GM18868 (cell line): ENCODE measurements around the gene TAP2.
A peak's percentile ranks its signal among the peaks of the same experiment; 100 is the strongest.
"Not testable (repeated sequence)": the region's sequence is repeated elsewhere in the genome, so short reads cannot be mapped to it uniquely, and the experiment has no call there.

Source experiments
- ATAC-seq: cut with Tn5 transposase; IDR thresholded peaks from one replicate; pipeline ENCODE4 v1.9.1; 2021; ENCODE audit warnings: mild to moderate bottlenecking, moderate library complexity; ENCODE audit not compliant: unreplicated experiment

Gene TAP2

DNA sequence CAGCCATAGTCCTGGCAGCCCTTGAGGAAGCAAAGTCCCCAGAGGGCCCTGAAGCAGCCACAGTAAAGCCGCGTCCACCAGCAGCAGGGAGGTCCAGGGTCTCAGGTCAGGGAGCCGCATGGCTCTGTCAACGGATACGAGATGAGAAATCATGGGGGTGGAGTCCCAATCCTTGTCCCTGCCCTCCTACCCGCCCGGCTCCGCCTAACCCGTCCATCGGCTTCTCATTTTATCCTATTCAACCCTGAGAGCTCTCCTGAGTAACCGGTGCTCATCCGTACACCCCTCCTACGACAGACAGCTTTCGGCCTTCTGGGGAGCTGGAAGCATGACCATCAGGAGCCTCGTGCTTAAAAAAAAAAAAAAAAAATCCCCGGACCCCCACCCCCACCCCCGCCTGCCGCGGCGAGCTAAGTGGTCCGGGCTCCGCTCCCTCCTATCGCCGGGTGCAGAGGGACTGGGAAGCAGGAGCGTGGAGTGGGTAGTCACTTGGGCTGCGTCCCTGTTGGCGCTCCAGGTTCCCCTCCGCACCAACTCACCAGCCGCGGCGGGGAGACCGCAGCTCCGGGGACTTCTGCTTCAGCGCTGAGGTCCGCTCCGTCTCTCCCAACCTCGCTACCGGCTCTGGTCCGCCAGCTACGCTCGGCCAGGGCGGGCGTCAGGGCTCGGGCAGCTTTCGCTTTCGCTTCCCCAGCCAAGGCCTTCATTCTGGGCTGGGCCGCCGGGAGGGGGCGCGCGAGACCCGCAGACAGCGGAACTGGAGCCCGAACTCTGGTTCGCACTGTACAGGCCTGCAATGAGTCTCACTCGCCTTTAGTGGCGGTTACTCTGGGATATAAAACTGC is at the start of gene TAP2:
Gene TAP2 (minus strand): TSS at position 626 of the 845 bp plus-strand sequence. CDS start 506 bp downstream, at position 120.
- peak; percentile 71 for ATAC-seq

- ATAC-seq = no peak
Observed at GRCh38 chr6:32887616-32888015, 49.1 kb upstream of the TAP2 start.

GRCh38 chr6:32886681-32887383 is 48.3 kb upstream of the TAP2 start:
- no peak for ATAC-seq

- no peak for ATAC-seq
Observed at GRCh38 chr6:32885698-32886286, 47.3 kb upstream of the TAP2 start.

DNA sequence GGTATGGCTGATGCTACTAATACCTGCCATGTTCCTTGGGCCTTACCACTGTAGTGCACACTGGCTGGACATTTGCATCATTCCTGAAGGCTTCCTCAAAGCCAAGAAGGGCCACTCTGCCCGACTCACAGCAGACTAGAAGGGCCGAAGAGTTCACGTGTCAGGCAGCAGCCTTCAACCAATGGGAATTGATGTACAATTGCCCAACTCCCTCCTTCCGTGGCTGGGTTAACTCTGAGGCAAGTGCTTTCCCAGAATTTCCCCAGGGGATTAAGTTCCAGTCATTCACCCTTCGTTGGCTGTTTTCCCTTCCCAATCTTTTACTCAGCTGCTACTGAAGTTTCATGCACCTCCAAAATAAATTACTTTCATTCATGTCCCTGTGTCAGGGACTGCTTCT is 45.2 kb upstream of the TAP2 start:
- ATAC-seq = no peak

- no peak for ATAC-seq
Observed at GRCh38 chr6:32882879-32883250, 44.3 kb upstream of the TAP2 start.

- not testable (repeated sequence) for ATAC-seq
Observed at GRCh38 chr6:32880962-32881361, 42.4 kb upstream of the TAP2 start.

DNA sequence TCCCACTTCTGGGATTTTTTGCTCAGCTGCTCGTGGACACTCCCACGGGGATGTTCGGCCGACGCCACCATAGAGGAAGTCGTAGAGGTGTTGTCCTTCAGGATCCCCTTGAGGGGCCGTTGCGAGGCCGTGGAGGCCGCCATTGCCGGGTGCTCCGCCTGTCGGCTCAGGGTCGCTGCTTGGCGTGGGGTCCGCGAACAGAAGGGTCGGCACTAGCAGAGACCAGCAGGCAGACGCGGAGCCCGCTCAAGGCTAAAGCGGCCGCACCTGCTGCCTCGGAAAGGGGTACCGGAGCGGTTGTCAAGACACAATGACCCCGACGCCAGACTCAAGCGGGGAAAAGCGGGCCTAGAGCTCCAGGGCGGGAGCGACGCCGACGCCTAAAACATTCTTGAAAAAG is 41.2 kb upstream of the TAP2 start:
- no peak for ATAC-seq

- no peak for ATAC-seq
Observed at GRCh38 chr6:32876603-32877002, 38.1 kb upstream of the TAP2 start.

GRCh38 chr6:32873947-32874346 is 35.4 kb upstream of the TAP2 start:
- not testable (repeated sequence) for ATAC-seq

DNA sequence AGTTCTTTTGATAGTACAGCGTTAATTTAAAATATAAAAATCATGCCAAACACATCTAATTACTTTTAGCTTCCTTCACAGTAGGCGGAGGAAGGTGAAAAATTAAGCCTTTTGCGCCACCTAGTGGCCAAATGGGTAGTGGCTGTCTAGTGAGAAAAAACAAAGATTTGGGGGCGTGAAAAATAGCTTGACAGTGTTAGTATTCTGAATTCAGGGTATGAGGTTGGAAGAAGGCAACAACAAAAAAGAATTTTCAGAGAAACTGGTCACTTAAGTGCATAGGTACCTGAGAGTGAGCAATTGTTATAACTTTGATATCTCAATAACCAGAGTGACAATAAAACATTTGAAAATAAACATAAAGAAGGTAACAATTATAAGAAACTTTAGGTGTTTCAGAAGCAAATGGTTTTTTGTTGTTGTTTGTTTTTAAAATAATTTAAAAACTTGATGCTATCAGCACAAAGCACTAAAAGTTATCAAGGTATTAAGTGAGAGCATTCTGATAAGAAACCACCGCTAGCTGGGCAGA is 29.8 kb upstream of the TAP2 start:
- ATAC-seq = peak; percentile 52

GRCh38 chr6:32867554-32868256 is 29.2 kb upstream of the TAP2 start:
- no peak for ATAC-seq

DNA sequence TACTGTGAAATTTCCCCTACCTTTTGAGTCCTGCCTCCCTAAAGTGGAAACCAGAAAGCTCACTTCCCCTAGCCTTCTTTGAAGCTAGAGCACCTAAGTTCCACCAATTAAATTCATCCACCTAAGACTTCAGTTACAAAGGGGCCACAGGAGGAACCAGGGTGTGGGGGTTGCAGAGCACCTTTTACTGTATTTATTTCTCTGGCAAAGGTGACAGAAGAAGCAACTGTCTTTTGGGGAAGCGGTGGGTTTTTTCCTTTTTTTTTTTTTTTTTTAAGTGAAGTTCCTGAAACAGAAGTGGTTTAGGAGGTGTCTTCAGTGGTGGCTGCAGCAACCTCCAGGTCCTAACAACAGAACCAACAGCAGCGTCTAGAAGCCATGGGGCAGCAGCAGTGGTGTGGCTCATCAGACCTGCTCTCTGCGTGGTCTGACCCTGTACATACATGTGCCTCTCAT is 28.5 kb upstream of the TAP2 start:
- ATAC-seq = no peak

GRCh38 chr6:32865724-32866443 is 27.3 kb upstream of the TAP2 start:
- ATAC-seq = no peak

GRCh38 chr6:32862725-32863124 is 24.2 kb upstream of the TAP2 start:
- ATAC-seq = no peak

- ATAC-seq = no peak
Observed at GRCh38 chr6:32860674-32861073, 22.1 kb upstream of the TAP2 start.

DNA sequence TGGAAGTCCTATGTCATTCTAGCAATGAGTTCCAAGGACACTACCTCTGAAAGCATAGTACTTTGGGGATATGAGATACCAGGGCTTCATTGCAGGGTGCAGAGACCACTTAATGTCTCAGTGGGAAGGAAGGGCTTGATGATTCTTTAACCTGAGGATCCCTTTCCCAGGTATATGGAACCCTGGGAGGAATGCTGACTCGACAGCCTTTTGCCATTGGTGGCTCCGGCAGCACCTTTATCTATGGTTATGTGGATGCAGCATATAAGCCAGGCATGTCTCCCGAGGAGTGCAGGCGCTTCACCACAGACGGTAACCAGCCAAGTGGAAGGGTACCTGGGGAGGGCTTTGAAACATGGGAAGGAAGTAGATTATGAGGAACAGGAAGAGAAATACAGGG is 19.7 kb upstream of the TAP2 start:
- ATAC-seq = no peak

DNA sequence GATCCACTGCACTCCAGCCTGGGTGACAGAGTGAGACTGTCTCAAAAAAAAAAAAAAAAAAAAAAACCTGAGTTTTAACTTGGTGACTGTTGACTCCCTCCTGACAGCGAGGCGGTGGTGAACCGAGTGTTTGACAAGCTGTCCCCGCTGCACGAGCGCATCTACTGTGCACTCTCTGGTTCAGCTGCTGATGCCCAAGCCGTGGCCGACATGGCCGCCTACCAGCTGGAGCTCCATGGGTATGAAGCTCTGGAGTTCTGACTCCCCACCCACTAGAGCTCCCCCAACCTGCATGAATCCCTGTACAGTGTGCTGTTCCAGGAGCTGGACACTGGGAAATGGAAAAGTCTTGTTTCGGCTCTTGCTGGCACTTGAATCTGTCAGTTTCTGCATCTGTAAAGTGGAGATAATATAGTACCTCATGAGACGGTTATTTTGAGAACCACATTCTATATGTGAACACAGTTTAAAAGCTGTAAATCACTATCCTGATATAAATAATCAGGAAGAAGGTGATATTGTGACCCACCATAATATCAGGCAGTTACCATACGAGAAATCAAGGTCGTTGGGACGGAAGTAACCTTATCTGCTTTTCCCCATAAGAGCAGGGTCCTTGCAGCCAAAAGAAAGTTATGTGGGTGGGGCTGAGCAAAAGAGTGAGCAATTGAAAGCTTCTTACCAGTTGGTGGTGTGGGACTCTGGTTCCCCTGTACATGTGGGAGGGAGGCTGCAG is 18.8 kb upstream of the TAP2 start:
- ATAC-seq = no peak

DNA sequence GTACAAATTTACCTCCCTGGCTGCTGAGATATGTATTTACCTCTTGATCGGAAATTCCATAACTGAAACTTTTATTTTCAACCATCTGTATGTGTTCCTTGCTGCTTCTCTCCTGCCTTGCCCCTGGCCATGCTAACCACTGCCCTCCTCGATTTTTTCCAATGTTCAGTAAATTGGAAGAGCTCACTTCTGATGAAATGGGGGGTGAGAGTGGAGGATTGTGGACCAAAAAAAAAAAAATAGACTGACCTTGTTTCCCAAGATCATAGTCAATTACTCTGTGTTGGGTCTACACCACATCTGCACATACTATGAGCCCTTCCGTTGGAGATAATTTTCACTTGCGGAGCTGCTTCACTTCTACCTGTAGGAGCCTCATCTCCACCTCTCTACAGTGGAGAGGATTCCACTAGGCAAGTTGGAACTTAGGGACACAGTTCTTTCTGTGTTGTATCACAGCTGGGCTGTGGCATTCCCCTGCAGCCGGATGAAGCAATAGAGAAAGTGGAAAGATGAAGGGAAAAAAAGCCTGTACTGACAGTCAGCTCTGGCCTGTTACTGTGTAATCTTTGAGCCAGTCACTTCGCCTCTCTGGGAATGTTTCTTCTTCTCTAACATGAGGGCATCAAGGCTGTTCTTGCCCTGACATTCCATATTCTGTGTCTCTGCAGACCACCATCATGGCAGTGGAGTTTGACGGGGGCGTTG is 17.1 kb upstream of the TAP2 start:
- ATAC-seq = no peak
